SK-N-SH treated with all-trans-retinoic acid at 6 μM for 48 hours (cell line): ENCODE measurements around the gene DCAF16.

Experiments
- ARNTL ChIP-seq: fragments of 450-650 bp; formaldehyde crosslinking; IDR thresholded peaks from 2 replicates; pipeline ENCODE4 v1.5.0; 2020; ENCODE audit warnings: low read depth, mild to moderate bottlenecking, moderate library complexity, borderline replicate concordance
- BACH2 ChIP-seq: fragments of 250-450 bp; sonication (Bioruptor Pico); IDR thresholded peaks from 2 replicates; pipeline ENCODE4 v1.9.0; 2021; ENCODE audit warnings: mild to moderate bottlenecking, borderline replicate concordance
- CSDC2 ChIP-seq: fragments of 250-450 bp; sonication (Bioruptor Pico); IDR thresholded peaks from 2 replicates; pipeline ENCODE4 v1.5.0; 2020; ENCODE audit warnings: mild to moderate bottlenecking, moderate library complexity
- ESRRG ChIP-seq: fragments of 250-450 bp; sonication (Bioruptor Pico); IDR thresholded peaks from 2 replicates; pipeline ENCODE4 v1.6.1; 2021; ENCODE audit warnings: mild to moderate bottlenecking
- GLIS3 ChIP-seq: fragments of 250-450 bp; sonication (Bioruptor Pico); IDR thresholded peaks from 2 replicates; pipeline ENCODE4 v1.5.0; 2020; ENCODE audit warnings: mild to moderate bottlenecking, moderate library complexity
- RARB ChIP-seq: fragments of 250-450 bp; sonication (Bioruptor Pico); IDR thresholded peaks from 2 replicates; pipeline ENCODE4 v1.8.0; 2021; ENCODE audit warnings: mild to moderate bottlenecking, moderate library complexity
- ZNF565 ChIP-seq: fragments of 450-650 bp; formaldehyde crosslinking; conservative IDR thresholded peaks from 2 replicates; pipeline ENCODE4 v1.5.0; 2020; ENCODE audit warnings: low read depth, mild to moderate bottlenecking, moderate library complexity
- ZNF70 ChIP-seq: fragments of 450-650 bp; formaldehyde crosslinking; IDR thresholded peaks from 2 replicates; pipeline ENCODE4 v1.5.0; 2020; ENCODE audit warnings: mild to moderate bottlenecking, moderate library complexity
- ZNF8 ChIP-seq: fragments of 450-650 bp; formaldehyde crosslinking; IDR thresholded peaks from 2 replicates; pipeline ENCODE4 v1.5.0; 2020; ENCODE audit warnings: mild to moderate bottlenecking, moderate library complexity
- TF ChIP-seq, protein P1 (sequence below): fragments of 250-450 bp; sonication (Bioruptor Pico); IDR thresholded peaks from 2 replicates; pipeline ENCODE4 v1.8.0; 2021; ENCODE audit warnings: low read depth, mild to moderate bottlenecking, moderate library complexity, borderline replicate concordance
- TF ChIP-seq, protein P2 (sequence below): fragments of 250-450 bp; sonication (Bioruptor Pico); IDR thresholded peaks from 2 replicates; pipeline ENCODE4 v1.8.0; 2020; ENCODE audit warnings: mild to moderate bottlenecking, moderate library complexity, borderline replicate concordance

DNA sequence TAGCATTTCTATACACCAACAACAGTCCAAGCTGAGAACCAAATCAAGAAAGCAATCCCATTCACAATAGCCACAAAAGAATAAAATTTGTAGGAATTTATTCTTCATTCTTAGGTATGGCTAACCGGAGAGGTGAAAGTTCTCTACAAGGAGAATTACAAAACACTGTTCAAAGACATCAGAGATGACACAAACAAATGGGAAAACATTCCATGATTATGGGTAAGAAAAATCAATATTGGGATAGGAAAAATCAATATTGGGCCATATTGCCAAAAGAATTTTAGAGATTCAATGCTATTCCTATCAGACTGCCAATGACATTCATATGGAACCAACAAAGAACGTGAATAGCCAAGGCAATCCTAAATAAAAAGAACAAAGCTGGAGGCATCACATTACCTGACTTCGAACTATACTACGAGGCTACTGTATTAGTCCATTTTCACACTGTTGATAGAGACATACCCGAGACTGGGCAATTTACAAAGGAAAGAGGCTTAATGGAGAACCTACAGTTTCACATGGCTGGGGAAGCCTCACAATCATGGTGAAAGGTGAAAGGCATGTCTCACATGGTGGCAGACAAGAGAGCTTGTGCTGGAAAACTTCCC, 49.3 kb upstream of the DCAF16 start:
- TF ChIP-seq, protein P1, sequence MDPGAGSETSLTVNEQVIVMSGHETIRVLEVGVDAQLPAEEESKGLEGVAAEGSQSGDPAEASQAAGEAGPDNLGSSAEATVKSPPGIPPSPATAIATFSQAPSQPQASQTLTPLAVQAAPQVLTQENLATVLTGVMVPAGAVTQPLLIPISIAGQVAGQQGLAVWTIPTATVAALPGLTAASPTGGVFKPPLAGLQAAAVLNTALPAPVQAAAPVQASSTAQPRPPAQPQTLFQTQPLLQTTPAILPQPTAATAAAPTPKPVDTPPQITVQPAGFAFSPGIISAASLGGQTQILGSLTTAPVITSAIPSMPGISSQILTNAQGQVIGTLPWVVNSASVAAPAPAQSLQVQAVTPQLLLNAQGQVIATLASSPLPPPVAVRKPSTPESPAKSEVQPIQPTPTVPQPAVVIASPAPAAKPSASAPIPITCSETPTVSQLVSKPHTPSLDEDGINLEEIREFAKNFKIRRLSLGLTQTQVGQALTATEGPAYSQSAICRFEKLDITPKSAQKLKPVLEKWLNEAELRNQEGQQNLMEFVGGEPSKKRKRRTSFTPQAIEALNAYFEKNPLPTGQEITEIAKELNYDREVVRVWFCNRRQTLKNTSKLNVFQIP (CRISPR knock-in tag), result no peak
- no peak for TF ChIP-seq ZNF565 (CRISPR knock-in tag)
- TF ChIP-seq ARNTL (CRISPR knock-in tag), result no peak
- no peak for TF ChIP-seq ESRRG
- TF ChIP-seq, protein P2, sequence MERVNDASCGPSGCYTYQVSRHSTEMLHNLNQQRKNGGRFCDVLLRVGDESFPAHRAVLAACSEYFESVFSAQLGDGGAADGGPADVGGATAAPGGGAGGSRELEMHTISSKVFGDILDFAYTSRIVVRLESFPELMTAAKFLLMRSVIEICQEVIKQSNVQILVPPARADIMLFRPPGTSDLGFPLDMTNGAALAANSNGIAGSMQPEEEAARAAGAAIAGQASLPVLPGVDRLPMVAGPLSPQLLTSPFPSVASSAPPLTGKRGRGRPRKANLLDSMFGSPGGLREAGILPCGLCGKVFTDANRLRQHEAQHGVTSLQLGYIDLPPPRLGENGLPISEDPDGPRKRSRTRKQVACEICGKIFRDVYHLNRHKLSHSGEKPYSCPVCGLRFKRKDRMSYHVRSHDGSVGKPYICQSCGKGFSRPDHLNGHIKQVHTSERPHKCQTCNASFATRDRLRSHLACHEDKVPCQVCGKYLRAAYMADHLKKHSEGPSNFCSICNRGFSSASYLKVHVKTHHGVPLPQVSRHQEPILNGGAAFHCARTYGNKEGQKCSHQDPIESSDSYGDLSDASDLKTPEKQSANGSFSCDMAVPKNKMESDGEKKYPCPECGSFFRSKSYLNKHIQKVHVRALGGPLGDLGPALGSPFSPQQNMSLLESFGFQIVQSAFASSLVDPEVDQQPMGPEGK (CRISPR knock-in tag), result no peak
- no peak for TF ChIP-seq ZNF8
- TF ChIP-seq RARB, result no peak
- no peak for TF ChIP-seq BACH2 (CRISPR knock-in tag)
- no peak for TF ChIP-seq GLIS3 (CRISPR knock-in tag)
- no peak for TF ChIP-seq ZNF70 (CRISPR knock-in tag)
- TF ChIP-seq CSDC2 (CRISPR knock-in tag), result no peak
